AG04450 (cell line): ENCODE measurements around the gene SACS. TPM values are rescaled to one million over a fixed set of nuclear protein-coding genes. Genes with fewer than 3 reads are reported as not detected.

Source experiments
- CTCF ChIA-PET: fragments of 300-600, 350-600 bp; formaldehyde crosslinking; extraction: SDS; loops from one replicate; lab custom pipeline; 2022; ENCODE audit warnings: antibody characterized with exemption, inconsistent platforms; lab: Charles Lee
- POLR2A ChIA-PET: fragments of 350-600 bp; formaldehyde crosslinking; extraction: SDS; loops from one replicate; lab custom pipeline; 2021; ENCODE audit warnings: antibody characterized with exemption, inconsistent platforms; lab: Yijun Ruan, JAX
- DNase-seq: peaks from one replicate; pipeline ENCODE4 v3.0.0-alpha.2; 2011; ENCODE audit warnings: low read depth, low spot score
- H3K27ac ChIP-seq: one replicate; pipeline ENCODE4 v1.5.1; 2012; ENCODE audit warnings: low read depth, low read length, control low read depth
- H3K27me3 ChIP-seq: one replicate; pipeline ENCODE4 v1.6.0; 2012; ENCODE audit warnings: low read length; ENCODE audit not compliant: control insufficient read depth, insufficient read depth
- H3K4me3 ChIP-seq: 2 replicates; pipeline ENCODE4 v1.5.1; 2011; ENCODE audit warnings: mild to moderate bottlenecking, low read depth, low read length, control low read depth
- H3K9me3 ChIP-seq: 2 replicates; pipeline ENCODE4 v1.5.1; 2012; ENCODE audit warnings: low read length; ENCODE audit not compliant: control insufficient read depth, insufficient read depth
- CTCF ChIP-seq: IDR thresholded peaks from 2 replicates; pipeline ENCODE4 v1.5.1; 2011; ENCODE audit warnings: low read depth, low read length, control low read depth, inconsistent platforms
- polyA plus RNA-seq: library from polyadenylated mRNA; depleted of rRNA; stranded (reverse); fragments of >200 nt; gene quantifications from 2 replicates; pipeline ENCODE4 v1.2.3, GENCODE V29; 2011

The SACS gene
- polyA plus RNA-seq, 1 experiment = 53.9 TPM

DNA sequence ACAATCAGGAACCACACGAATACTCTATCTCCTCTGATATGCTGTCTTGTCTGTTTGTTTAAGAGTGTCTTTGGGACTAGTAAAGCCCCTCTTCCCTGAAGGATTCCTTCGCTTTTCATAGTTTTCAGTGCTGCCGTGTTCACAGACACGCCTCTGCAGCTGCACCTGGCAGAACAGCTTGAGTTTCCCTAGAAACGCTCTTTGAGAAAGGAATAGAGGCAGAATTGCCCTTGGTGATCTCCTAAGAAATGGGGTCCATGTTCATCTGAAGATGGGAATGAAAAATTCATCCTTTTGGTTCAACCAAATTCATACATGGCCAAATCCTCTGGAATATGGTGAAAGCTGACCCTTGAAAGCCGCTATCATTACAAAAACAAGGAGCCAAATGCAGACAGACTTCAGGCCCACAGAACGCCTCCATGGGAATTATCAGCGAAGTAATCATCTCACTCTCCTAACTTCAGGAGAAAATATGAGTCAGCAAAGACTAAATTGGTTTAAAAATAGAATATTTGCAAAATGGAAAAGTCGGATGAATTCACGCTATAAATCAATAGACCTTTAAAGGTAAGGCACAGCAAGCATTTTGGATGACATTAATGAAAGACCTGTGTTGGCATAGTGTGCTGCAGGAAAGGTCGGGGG is 5.5 kb downstream of the SACS start:
- Histone ChIP-seq H3K4me3 (peak overlapping the region; percentile 11; the same call in 1 of the 2 replicates), H3K9me3 (no peaks in the 10 kb centered on the region), H3K27ac (peak overlapping the region; percentile 89), H3K27me3 (no peaks in the 10 kb centered on the region)
- POLR2A ChIA-PET = interaction anchor here (1.5 kb wide), 1 partner anchor 50 kb away, joined by 4 read pairs; no protein-coding TSS in a partner anchor
- TF ChIP-seq CTCF = no peak
- no peak for DNase-seq
- CTCF ChIA-PET = interaction anchor here (1.1 kb wide), 1 partner anchor 16 kb away, joined by 3 read pairs; no protein-coding TSS in a partner anchor

- H3K4me3 ChIP-seq = peak overlapping the region; percentile 37
- TF ChIP-seq CTCF = no peak
- ChIA-PET POLR2A (interaction anchor here (1.5 kb wide), 1 partner anchor 49 kb away, joined by 4 read pairs; no protein-coding TSS in a partner anchor), CTCF (interaction anchor here (0.6 to 1.1 kb wide), 2 partner anchors 16 to 18 kb away, joined by 3 read pairs; no protein-coding TSS in a partner anchor)
- no peaks in the 10 kb centered on the region for H3K27me3 ChIP-seq
- peak; percentile 73 for DNase-seq
- H3K9me3 ChIP-seq = no peaks in the 10 kb centered on the region
- H3K27ac ChIP-seq = peak overlapping the region; percentile 89
Observed at GRCh38 chr13:23427342-23427843, 6.1 kb downstream of the SACS start.

GRCh38 chr13:23421596-23421995 is 11.9 kb downstream of the SACS start:
- POLR2A ChIA-PET = interaction anchor here (0.6 kb wide), 1 partner anchor 31 kb away, joined by 4 read pairs; no protein-coding TSS in a partner anchor
- Histone ChIP-seq H3K27ac (no peak overlapping the region), H3K27me3 (no peaks in the 10 kb centered on the region), H3K4me3 (no peak overlapping the region), H3K9me3 (no peaks in the 10 kb centered on the region; the same call in 1 of the 2 replicates)
- CTCF ChIA-PET = no interaction called here
- no peak for DNase-seq
- TF ChIP-seq CTCF = no peak

- DNase-seq = no peak
- Histone ChIP-seq H3K27me3 (no peaks in the 10 kb centered on the region), H3K27ac (no peak overlapping the region), H3K9me3 (no peaks in the 10 kb centered on the region; the same call in 1 of the 2 replicates), H3K4me3 (no peak overlapping the region)
- TF ChIP-seq CTCF = no peak
- ChIA-PET CTCF (no interaction called here), POLR2A (no interaction called here)
Observed at GRCh38 chr13:23418776-23419683, 14.5 kb downstream of the SACS start.
